Activated CD4-positive, alpha-beta T cell treated with anti-CD3 and anti-CD28 coated beads, Interleukin-2, amount 10 ng/mL, durations not matched to agents 24 days and 14 days (primary cell): ENCODE results near the gene PRADC1. TPM values are rescaled to one million over a fixed set of nuclear protein-coding genes. Genes with fewer than 3 reads are reported as not detected.

Experiments used
- DNase-seq: peaks from one replicate; pipeline ENCODE4 v3.0.0; 2022
- H3K27ac Mint-ChIP-seq: one replicate; pipeline ENCODE4 v1.8.0; 2022; ENCODE audit warnings: mild to moderate bottlenecking, mixed read lengths
- H3K27me3 Mint-ChIP-seq: one replicate; pipeline ENCODE4 v1.8.0; 2022; ENCODE audit warnings: mixed read lengths
- H3K36me3 Mint-ChIP-seq: one replicate; pipeline ENCODE4 v1.8.0; 2022; ENCODE audit warnings: low read depth, mild to moderate bottlenecking, mixed read lengths
- H3K4me1 Mint-ChIP-seq: one replicate; pipeline ENCODE4 v1.8.0; 2021; ENCODE audit warnings: mixed read lengths
- H3K4me3 Mint-ChIP-seq: one replicate; pipeline ENCODE4 v1.8.0; 2022; ENCODE audit warnings: mild to moderate bottlenecking, moderate library complexity, mixed read lengths
- H3K9me3 Mint-ChIP-seq: one replicate; pipeline ENCODE4 v1.8.0; 2021; ENCODE audit warnings: mixed read lengths
- intact Hi-C: fragments of 100-400 bp; cut with micrococcal nuclease; formaldehyde crosslinking; loops from one replicate; pipeline ENCODE4 v1.15.1; 2023
- total RNA-seq: library from RNA; stranded (reverse); gene quantifications from 2 replicates; pipeline ENCODE4 v1.2.3, GENCODE V29; 2022

The PRADC1 gene
- total RNA-seq, 1 donor from 2014 or later: 14.8 TPM

DNA sequence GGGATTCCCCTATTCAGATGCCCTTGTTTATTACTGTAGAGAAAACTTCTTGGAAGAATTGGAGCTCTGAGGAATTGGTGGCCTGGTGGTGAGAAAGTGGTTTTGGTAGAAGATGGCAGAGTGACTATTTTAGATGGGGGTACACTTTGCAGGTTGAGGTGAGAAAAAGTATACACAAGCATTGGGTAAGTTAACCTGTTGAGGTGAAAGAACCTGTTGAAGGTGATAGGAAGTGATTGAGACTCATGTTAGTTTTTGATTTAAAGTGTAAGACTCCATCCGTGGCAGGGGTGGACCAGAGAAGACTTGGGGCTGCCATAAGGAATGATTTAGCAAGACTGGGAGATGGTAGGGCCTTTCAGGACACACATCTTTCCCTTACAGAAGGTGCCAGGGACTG is 4.1 kb upstream of the PRADC1 start:
- DNase-seq: no peak
- H3K9me3 Mint-ChIP-seq: no peaks in the 10 kb centered on the region
- no peak overlapping the region for H3K27ac Mint-ChIP-seq
- peak overlapping the region; percentile 0 for H3K4me3 Mint-ChIP-seq
- intact Hi-C loops: no loop called here
- H3K4me1 Mint-ChIP-seq: peaks cover 40% of the 10 kb centered on the region
- no peaks in the 10 kb centered on the region for H3K27me3 Mint-ChIP-seq
- H3K36me3 Mint-ChIP-seq: peaks cover 44% of the 10 kb centered on the region

DNA sequence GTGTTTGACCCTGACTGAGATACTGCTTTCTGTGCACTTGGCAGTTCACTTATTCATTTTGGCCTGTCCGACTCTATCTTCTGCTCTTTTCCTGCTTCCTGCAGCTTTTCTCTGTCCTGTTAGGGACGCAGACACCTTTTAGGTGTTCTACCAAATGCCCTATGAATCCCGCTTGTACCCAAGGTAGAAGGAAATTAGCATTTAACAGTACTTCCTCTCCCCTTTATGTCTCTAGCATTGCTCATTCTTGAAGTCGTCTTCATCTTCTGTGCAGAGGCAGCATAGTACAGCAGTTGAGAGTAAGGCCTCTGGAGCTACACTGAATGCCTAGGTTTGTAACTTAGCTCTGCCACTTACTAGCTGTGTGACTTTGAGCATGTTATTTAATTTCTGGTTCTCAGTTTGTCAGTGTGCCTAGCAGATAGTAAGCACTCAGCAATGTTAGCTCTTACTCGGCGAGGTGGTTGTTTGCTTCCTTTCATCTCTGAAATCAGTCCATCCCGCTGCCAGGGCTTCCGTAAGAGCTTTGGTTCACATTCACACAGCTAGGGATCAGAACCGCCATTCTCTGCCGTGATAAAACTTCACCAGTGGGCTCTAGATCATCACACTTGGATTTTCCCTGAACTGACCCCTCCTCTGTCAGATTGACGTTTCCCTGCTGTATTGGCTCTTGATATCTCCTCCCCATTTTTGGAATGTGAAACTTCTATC is 2.4 kb upstream of the PRADC1 start:
- no peak for DNase-seq
- no peaks in the 10 kb centered on the region for H3K9me3 Mint-ChIP-seq
- intact Hi-C loops: loop anchor here (2.0 kb wide), 1 partner anchor 963 kb away; the partner anchor contains the start of gene MTHFD2
- no peaks in the 10 kb centered on the region for H3K27me3 Mint-ChIP-seq
- peaks cover 46% of the 10 kb centered on the region for H3K4me1 Mint-ChIP-seq
- H3K27ac Mint-ChIP-seq: peak overlapping the region; percentile 95
- peaks cover 35% of the 10 kb centered on the region for H3K36me3 Mint-ChIP-seq
- H3K4me3 Mint-ChIP-seq: peak overlapping the region; percentile 94

DNA sequence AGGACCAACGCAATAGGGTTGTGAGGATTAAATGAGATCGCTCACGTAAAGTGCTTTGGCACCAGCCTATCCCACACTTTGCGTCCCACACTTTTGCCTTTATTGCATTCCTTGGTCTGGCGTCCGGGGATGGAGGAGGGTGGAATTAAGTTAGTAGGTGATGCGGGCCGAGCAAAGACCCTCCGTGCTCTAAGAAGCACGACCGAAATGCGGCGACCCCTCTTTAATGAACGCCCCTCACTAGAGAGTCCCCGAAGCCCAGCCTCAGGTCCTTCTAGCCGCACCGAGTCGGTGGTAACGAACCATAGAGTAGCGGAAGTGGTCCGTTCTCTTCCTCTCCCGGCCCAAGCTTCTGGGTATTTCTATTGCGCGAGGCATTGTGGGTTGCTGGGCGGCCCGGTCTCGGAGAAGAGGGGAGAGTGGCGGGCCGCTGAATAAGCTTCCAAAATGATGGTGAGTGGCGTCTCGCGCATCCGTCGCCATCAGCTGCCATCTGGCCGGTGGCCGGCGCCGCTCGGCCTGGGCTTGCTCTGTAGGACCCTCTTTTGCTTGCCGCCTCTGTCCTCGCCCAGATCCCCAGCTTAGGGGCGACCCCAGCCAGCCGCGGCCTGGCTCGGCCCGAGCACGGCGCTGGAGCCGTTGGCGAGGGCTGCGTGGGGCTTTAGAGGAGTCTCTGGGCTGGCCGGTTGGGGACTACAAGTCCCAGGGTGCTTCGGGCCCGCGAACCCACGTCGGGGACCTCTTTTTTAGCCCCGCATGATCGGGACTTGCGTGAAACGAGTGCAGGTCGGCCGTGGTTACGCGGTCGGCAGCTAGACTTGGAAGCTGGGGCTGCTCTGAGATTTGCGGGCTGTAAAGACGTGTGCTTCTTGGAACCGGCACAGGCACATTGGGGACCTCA is 1.1 kb upstream of the PRADC1 start, which contains the start of gene CCT7:
TSS of gene CCT7 (plus strand) at position 377 of the 901 bp plus-strand sequence. CDS start at position 448, 71 bp downstream.
- peaks cover 40% of the 10 kb centered on the region for H3K4me1 Mint-ChIP-seq
- peak within 1 kb of the TSS; percentile 95 for H3K27ac Mint-ChIP-seq
- DNase-seq: peak; percentile 96
- H3K9me3 Mint-ChIP-seq: no peaks in the 10 kb centered on the region
- intact Hi-C loops: loop anchor here (1.0 to 5.0 kb wide), 10 partner anchors 20 to 1223 kb away; partner anchors contain the start of genes ALMS1, EGR4, FBXO41 and INO80B
- peak within 1 kb of the TSS; percentile 94 for H3K4me3 Mint-ChIP-seq
- peaks cover 31% of the 10 kb centered on the region for H3K36me3 Mint-ChIP-seq
- no peaks in the 10 kb centered on the region for H3K27me3 Mint-ChIP-seq

DNA sequence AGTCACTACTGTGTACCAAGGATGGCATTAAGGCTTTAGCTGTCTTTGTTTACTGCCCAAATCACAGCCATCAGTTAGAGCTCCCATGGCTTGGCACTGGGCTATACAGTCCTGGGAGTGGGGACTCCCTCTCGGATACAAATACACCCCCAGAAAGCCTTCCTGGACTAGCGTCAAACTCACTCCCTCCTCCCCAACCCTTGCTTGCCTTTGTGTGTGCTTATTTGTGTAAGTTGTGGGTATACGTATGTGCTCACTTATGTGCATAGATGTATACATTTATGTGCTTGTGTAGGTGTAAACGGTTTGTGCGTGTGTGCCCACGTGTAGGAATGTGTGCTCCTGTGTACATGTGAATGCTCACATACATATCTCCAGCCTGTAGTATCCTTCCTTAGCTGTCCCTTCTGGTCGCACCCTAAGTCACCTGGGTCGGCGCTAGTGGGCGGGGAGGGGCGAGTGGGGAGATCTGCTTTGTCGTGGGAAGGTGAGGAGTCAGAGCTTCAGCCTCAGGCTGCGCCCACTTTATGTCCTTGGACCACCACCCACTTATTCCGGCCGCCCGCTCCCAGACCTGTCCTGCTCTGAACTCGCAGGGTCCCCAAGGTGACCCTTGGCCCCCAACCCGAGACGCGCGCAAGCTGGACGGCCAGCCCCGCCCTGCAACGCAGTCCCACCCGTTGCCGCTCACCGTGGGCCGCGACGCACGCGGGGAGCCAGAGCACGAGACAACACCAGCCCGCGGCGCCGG is 461 bp downstream of the PRADC1 start:
- peaks cover 29% of the 10 kb centered on the region for H3K36me3 Mint-ChIP-seq
- peak; percentile 62 for DNase-seq
- no peaks in the 10 kb centered on the region for H3K9me3 Mint-ChIP-seq
- intact Hi-C loops: loop anchor here (1.0 to 5.0 kb wide), 5 partner anchors 18 to 1225 kb away; partner anchors contain the start of genes INO80B, RAB11FIP5, SMYD5 and TPRKB
- H3K4me3 Mint-ChIP-seq: peak overlapping the region; percentile 94
- H3K27me3 Mint-ChIP-seq: no peaks in the 10 kb centered on the region
- peak overlapping the region; percentile 95 for H3K27ac Mint-ChIP-seq
- H3K4me1 Mint-ChIP-seq: peaks cover 33% of the 10 kb centered on the region

DNA sequence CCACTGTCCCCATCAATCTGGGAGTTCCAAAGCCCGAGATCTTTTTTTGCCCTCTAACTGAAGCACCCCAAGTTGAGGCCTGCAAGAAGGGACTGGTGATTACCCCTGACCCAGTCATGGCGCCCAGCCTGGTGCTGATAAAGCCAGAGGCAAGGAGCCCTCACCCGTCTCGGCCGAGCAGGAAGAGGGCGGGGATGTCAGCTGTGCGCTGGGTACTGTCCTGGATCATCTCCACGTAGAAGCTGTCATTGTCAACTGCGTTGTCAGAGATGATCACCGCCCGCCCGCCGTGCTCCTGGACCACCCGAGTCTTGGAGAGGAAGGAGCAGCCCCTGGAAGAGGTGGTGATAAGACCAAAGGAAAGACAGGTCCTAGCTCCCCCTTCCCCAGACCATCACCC is 4.4 kb downstream of the PRADC1 start:
- no peaks in the 10 kb centered on the region for H3K9me3 Mint-ChIP-seq
- no peaks in the 10 kb centered on the region for H3K27me3 Mint-ChIP-seq
- no peak overlapping the region for H3K4me3 Mint-ChIP-seq
- H3K27ac Mint-ChIP-seq: no peak overlapping the region
- no peak for DNase-seq
- H3K36me3 Mint-ChIP-seq: peaks cover 15% of the 10 kb centered on the region
- peaks cover 17% of the 10 kb centered on the region for H3K4me1 Mint-ChIP-seq
- intact Hi-C loops: no loop called here

DNA sequence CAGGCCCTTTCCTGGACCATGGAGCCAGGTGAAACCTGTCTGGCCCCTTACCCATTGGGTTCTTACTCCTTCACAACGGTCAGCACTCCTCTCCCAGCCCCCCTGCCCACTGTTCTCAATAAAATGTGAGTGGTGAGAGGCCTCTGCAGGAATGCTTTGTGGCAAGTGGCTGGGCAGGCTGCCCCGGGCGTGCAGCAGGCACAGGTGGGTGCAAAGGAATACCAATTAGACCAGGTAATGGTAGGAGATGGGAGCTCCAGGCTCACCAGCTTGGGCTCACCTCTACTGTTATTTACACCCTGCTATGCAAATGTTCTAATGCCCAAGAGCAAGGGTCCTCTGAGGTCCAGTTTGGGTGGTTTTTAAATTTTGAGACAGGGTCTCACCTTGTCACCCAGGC is 6.0 kb downstream of the PRADC1 start:
- Mint-ChIP-seq H3K4me3 (no peak overlapping the region), H3K9me3 (no peaks in the 10 kb centered on the region), H3K4me1 (peaks cover 11% of the 10 kb centered on the region), H3K27me3 (no peaks in the 10 kb centered on the region), H3K27ac (no peak overlapping the region), H3K36me3 (peaks cover 22% of the 10 kb centered on the region)
- DNase-seq: no peak
- intact Hi-C loops: no loop called here

DNA sequence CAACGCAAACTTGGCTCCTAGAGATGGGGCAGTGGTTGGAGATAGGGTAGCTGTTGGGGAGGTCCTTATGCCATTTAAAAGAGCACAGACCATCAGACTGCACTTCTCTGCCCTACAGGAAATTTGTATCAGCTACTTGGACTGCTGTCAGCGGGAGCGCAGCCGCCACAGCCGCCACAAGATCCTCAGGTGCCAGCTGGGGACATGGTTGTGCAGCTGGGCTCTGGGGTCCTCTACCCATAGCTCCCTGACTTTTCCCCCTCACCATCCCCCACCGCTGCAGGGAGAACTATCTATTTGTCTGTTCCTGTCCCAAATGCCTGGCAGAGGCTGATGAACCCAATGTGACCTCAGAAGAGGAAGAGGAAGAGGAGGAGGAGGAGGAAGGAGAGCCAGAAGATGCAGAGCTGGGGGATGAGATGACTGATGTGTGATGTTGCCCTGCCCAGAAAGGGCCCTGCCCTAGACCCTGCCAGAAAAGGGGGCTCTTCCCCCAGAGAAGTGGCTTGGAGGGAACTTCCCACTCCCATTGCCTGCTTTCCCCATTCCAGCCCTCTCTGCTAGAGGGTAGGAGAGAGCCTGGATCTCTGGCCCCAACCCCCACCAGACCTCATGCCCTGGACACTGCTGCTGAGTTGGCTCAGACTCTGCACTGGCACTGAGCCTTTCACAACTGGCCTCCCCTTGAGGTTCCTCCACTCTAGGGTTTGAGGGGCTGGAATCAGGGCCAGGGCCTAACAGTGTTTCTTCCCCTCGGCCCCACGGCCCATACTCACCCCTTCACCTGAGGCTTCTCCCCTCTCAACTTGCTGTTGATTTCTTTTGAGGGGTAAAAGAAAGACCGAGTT is 7.3 kb downstream of the PRADC1 start:
- H3K4me1 Mint-ChIP-seq: peaks cover 6% of the 10 kb centered on the region
- no peaks in the 10 kb centered on the region for H3K27me3 Mint-ChIP-seq
- intact Hi-C loops: no loop called here
- H3K36me3 Mint-ChIP-seq: peaks cover 32% of the 10 kb centered on the region
- H3K27ac Mint-ChIP-seq: no peak overlapping the region
- no peak overlapping the region for H3K4me3 Mint-ChIP-seq
- no peak for DNase-seq
- no peaks in the 10 kb centered on the region for H3K9me3 Mint-ChIP-seq

DNA sequence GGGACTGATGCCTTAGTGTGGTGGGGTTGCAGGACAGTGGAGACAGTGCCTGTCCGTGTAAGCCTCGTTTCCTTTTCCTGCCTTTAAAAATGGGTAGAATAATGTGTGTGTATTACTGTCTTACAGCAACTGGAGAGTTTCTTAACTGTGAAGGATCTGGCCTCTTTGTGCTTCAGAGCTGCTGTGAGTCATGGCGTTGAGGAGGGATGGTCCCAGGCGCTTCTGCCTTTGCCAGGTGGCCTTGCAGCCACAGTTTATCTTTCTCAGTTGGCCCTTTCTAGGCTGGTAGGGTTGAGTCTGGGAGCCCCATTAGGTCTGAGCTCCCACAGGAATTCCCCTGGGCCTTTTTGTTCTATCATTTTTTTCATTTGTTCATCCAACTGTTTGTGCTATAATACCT is 9.2 kb downstream of the PRADC1 start:
- H3K36me3 Mint-ChIP-seq: peaks cover 33% of the 10 kb centered on the region
- no peaks in the 10 kb centered on the region for H3K27me3 Mint-ChIP-seq
- no peaks in the 10 kb centered on the region for H3K9me3 Mint-ChIP-seq
- DNase-seq: no peak
- peaks cover 5% of the 10 kb centered on the region for H3K4me1 Mint-ChIP-seq
- H3K27ac Mint-ChIP-seq: no peak overlapping the region
- intact Hi-C loops: no loop called here
- no peak overlapping the region for H3K4me3 Mint-ChIP-seq

DNA sequence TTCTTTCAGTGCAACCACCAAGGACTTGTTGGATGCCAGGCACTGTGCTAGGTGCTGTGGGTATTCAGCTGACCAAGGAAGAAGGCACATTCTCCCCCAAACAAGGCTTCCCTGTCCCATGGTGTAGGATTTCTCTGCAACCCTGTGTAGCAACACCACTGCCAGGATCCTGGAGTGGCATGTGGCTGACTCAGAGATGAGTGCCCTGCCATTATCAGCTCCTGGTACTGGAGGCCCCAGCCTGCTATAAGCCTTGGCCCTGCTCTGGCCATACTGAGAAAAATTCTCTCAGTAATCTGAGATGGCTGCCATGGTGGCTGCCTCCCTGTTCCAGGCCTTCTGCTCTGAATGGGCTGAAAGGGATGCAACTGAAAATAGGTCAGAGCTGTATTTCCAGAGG is 14.7 kb downstream of the PRADC1 start:
- H3K27me3 Mint-ChIP-seq: no peaks in the 10 kb centered on the region
- H3K9me3 Mint-ChIP-seq: no peaks in the 10 kb centered on the region
- H3K27ac Mint-ChIP-seq: no peak overlapping the region
- no peak for DNase-seq
- no peak overlapping the region for H3K4me3 Mint-ChIP-seq
- H3K36me3 Mint-ChIP-seq: peaks cover 18% of the 10 kb centered on the region
- intact Hi-C loops: no loop called here
- peaks cover 19% of the 10 kb centered on the region for H3K4me1 Mint-ChIP-seq

DNA sequence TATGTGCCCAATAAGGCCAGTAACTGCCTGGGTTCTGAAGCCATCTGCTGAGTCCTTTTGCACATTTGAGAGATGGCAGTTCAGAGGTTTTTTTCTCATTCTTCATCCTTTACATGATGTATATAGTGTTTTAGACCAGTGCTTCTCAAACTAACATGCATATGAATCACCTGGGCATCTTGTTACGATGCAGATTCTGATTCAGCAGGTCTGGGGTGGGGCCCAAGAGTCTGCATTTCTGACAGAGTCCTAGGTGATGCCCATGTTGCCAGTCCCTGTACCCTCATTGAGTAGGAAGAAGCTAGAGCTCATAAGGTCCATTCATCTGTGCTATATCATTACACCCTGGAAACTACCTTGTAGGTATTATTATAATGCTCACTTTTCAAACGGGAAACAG is 15.2 kb downstream of the PRADC1 start:
- Mint-ChIP-seq H3K27ac (no peak overlapping the region), H3K4me1 (peaks cover 20% of the 10 kb centered on the region), H3K4me3 (no peak overlapping the region), H3K27me3 (no peaks in the 10 kb centered on the region), H3K36me3 (peaks cover 16% of the 10 kb centered on the region), H3K9me3 (no peaks in the 10 kb centered on the region)
- intact Hi-C loops: no loop called here
- no peak for DNase-seq

DNA sequence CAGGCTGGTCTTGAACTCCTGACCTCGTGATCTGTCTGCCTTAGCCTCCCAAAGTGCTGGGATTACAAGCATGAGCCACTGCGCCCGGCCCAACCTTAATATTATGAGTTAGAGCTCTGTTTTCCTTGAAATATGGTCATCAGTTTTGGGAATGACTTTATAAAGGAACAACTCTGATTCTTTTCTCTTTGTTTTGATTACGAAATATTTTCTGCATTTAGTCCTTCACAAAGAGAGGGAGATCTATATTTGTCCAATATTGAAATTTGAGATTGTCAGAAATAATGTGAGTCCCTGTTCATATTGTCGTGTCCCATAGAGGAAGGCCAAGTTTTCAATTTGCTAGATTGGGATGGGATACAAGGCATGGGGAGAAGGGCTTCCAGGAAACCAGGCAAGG is 15.9 kb downstream of the PRADC1 start:
- Mint-ChIP-seq H3K9me3 (no peaks in the 10 kb centered on the region), H3K4me3 (no peak overlapping the region), H3K36me3 (peaks cover 14% of the 10 kb centered on the region), H3K27ac (no peak overlapping the region), H3K27me3 (no peaks in the 10 kb centered on the region), H3K4me1 (peaks cover 22% of the 10 kb centered on the region)
- intact Hi-C loops: no loop called here
- no peak for DNase-seq

DNA sequence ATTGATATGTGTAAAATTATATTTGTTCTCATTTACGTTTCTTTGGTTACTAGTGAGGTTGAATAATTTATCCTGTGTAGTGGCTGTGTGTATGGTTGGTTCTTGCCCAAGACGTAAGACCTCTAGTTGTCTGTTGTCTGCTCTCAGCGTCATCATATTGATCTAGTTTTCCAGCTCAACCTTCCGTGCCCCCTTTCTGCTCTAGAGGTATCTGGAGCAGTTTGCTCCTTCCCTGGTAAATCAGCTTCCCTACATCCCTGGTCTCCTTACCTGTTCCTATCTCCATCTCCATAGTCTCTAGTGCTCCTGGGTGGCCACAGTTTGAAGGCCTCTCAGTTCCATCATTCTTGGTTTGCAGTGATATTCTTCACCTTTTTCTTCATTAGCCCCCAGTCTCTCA is 17.8 kb downstream of the PRADC1 start:
- H3K4me1 Mint-ChIP-seq: peaks cover 22% of the 10 kb centered on the region
- no peaks in the 10 kb centered on the region for H3K9me3 Mint-ChIP-seq
- intact Hi-C loops: no loop called here
- H3K4me3 Mint-ChIP-seq: peak overlapping the region; percentile 91
- peak overlapping the region; percentile 42 for H3K27ac Mint-ChIP-seq
- H3K36me3 Mint-ChIP-seq: peaks cover 3% of the 10 kb centered on the region
- H3K27me3 Mint-ChIP-seq: no peaks in the 10 kb centered on the region
- DNase-seq: no peak
